Spleen (tissue), 7 donors: ENCODE data around the gene KRT84.

Source experiments
- POLR2A ChIP-seq, 3 donors: fragments of 450-650 bp; IDR thresholded peaks; one replicate each; pipeline ENCODE4 v1.5.1; 2017; ENCODE audit warnings: antibody characterized with exemption in 3 of 3, mild to moderate bottlenecking in 1 of 3
- POLR2AphosphoS5 ChIP-seq, 3 donors: sonication (generic); formaldehyde crosslinking; IDR thresholded peaks; one replicate each; pipeline ENCODE4 v1.5.1; 2017; ENCODE audit warnings: antibody characterized with exemption in 3 of 3
- TF ChIP-seq, protein P1 (sequence below), 11 experiments: fragments of 200-600 bp in 7 of 11; fragments of 450-650 bp in 4 of 11; sonication (generic) in 4 of 11; IDR thresholded peaks in 8 of 11; conservative IDR thresholded peaks in 3 of 11; 1 replicate in 7 of 11; 2 replicates in 4 of 11; pipeline versions ENCODE4 v1.4.0 to v1.8.0; 2016 to 2021; ENCODE audit warnings: antibody characterized with exemption in 11 of 11, inconsistent platforms in 4 of 11, mild to moderate bottlenecking in 1 of 11
- donor health status: DM: no; HTN: no; CAD: no; lungs with moderate emphysema.
- donor health status: DM: no; HTN: no; CAD: no.
- donor health status: DM: no; HTN: no; CAD: no.

GRCh38 chr12:52378091-52378490, 7.4 kb downstream of the KRT84 start:
- TF ChIP-seq, protein P1, sequence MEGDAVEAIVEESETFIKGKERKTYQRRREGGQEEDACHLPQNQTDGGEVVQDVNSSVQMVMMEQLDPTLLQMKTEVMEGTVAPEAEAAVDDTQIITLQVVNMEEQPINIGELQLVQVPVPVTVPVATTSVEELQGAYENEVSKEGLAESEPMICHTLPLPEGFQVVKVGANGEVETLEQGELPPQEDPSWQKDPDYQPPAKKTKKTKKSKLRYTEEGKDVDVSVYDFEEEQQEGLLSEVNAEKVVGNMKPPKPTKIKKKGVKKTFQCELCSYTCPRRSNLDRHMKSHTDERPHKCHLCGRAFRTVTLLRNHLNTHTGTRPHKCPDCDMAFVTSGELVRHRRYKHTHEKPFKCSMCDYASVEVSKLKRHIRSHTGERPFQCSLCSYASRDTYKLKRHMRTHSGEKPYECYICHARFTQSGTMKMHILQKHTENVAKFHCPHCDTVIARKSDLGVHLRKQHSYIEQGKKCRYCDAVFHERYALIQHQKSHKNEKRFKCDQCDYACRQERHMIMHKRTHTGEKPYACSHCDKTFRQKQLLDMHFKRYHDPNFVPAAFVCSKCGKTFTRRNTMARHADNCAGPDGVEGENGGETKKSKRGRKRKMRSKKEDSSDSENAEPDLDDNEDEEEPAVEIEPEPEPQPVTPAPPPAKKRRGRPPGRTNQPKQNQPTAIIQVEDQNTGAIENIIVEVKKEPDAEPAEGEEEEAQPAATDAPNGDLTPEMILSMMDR (IDR thresholded peaks at IDR 0.05 in 8 of 11, conservative IDR thresholded peaks at IDR 0.05 in 3 of 11): no peak
- TF ChIP-seq POLR2AphosphoS5 (IDR thresholded peaks at IDR 0.05) (no peak), POLR2A (IDR thresholded peaks at IDR 0.05) (no peak)
